Neural progenitor cell (in vitro differentiated cells): ENCODE measurements around the gene SULT1A3. TPM values are rescaled to one million over a fixed set of nuclear protein-coding genes. Genes with fewer than 3 reads are reported as not detected.

Source experiments
- DNase-seq: peaks from one replicate; pipeline ENCODE4 v3.0.0-alpha.2; 2016; ENCODE audit warnings: low spot score
- H2AFZ ChIP-seq: fragments of 200-600 bp; sonication (generic); replicated peaks from 2 replicates; pipeline ENCODE4 v1.6.1; 2016; ENCODE audit warnings: antibody characterized with exemption
- H3F3A ChIP-seq: fragments of 200-600 bp; sonication (generic); 2 replicates; pipeline ENCODE4 v1.6.1; 2016; ENCODE audit warnings: antibody characterized with exemption, low read depth
- H3K27ac ChIP-seq: fragments of 200-600 bp; sonication (generic); 2 replicates; pipeline ENCODE4 v1.5.1; 2016; ENCODE audit warnings: mild to moderate bottlenecking
- H3K27me3 ChIP-seq: fragments of 200-600 bp; sonication (generic); 2 replicates; pipeline ENCODE4 v1.6.1; 2016; ENCODE audit warnings: mild to moderate bottlenecking, moderate library complexity
- H3K36me3 ChIP-seq: fragments of 200-600 bp; sonication (generic); 2 replicates; pipeline ENCODE4 v1.5.1; 2016
- H3K4me1 ChIP-seq: fragments of 200-600 bp; sonication (generic); 2 replicates; pipeline ENCODE4 v1.6.1; 2016; ENCODE audit warnings: mixed run types
- H3K4me2 ChIP-seq: fragments of 200-600 bp; sonication (generic); 2 replicates; pipeline ENCODE4 v1.6.1; 2016
- H3K4me3 ChIP-seq: fragments of 200-600 bp; sonication (generic); 2 replicates; pipeline ENCODE4 v1.5.1; 2016
- H3K79me2 ChIP-seq: fragments of 200-600 bp; sonication (generic); 2 replicates; pipeline ENCODE4 v1.6.1; 2016; ENCODE audit warnings: low read depth
- H3K9ac ChIP-seq: fragments of 200-600 bp; sonication (generic); 2 replicates; pipeline ENCODE4 v1.6.1; 2016
- H3K9me3 ChIP-seq: fragments of 200-600 bp; sonication (generic); 2 replicates; pipeline ENCODE4 v1.5.1; 2016; ENCODE audit warnings: low read depth
- H4K20me1 ChIP-seq: fragments of 200-600 bp; sonication (generic); 2 replicates; pipeline ENCODE4 v1.6.1; 2016; ENCODE audit warnings: low read depth
- H3K27ac Mint-ChIP-seq: 3 replicates; pipeline ENCODE4 v1.8.0; 2021; ENCODE audit warnings: mixed read lengths
- H3K27me3 Mint-ChIP-seq: 2 replicates; pipeline ENCODE4 v1.8.0; 2022; ENCODE audit warnings: low read depth, mild to moderate bottlenecking, inconsistent platforms, moderate library complexity, mixed read lengths; ENCODE audit not compliant: insufficient read depth
- H3K36me3 Mint-ChIP-seq: 3 replicates; pipeline ENCODE4 v1.8.0; 2021; ENCODE audit warnings: mixed read lengths
- H3K4me1 Mint-ChIP-seq: 3 replicates; pipeline ENCODE4 v1.8.0; 2021; ENCODE audit warnings: mixed read lengths
- H3K4me3 Mint-ChIP-seq: 3 replicates; pipeline ENCODE4 v1.8.0; 2021; ENCODE audit warnings: mild to moderate bottlenecking, moderate library complexity, mixed read lengths
- H3K9me3 Mint-ChIP-seq: 3 replicates; pipeline ENCODE4 v1.8.0; 2020; ENCODE audit warnings: mixed read lengths
- EZH2 ChIP-seq: fragments of 200-600 bp; sonication (generic); IDR thresholded peaks from 2 replicates; pipeline ENCODE4 v1.6.1; 2017; ENCODE audit warnings: antibody characterized with exemption, mild to moderate bottlenecking, moderate library complexity
- EZH2phosphoT487 ChIP-seq: fragments of 200-600 bp; sonication (generic); IDR thresholded peaks from 2 replicates; pipeline ENCODE4 v1.6.1; 2017; ENCODE audit warnings: antibody characterized with exemption
- total RNA-seq: library from RNA; depleted of rRNA; stranded (reverse); fragments of >200 nt; gene quantifications from 2 replicates; pipeline ENCODE4 v1.2.3, GENCODE V29; 2015; ENCODE audit warnings: low replicate concordance
- TF ChIP-seq, protein P1 (sequence below): fragments of 200-600 bp; sonication (generic); IDR thresholded peaks from 2 replicates; pipeline ENCODE4 v1.5.1; 2017; ENCODE audit warnings: antibody characterized with exemption, mild to moderate bottlenecking

The SULT1A3 gene
- total RNA-seq, 1 donor from 2014 or later = 6.2 TPM

- Mint-ChIP-seq H3K4me1 (peaks cover 11% of the 10 kb centered on the region), H3K27me3 (peaks cover 8% of the 10 kb centered on the region), H3K36me3 (no peaks in the 10 kb centered on the region), H3K27ac (no peak overlapping the region), H3K9me3 (no peaks in the 10 kb centered on the region), H3K4me3 (peak overlapping the region; percentile 77)
- no peaks in the 10 kb centered on the region for H3K79me2 ChIP-seq
- peaks cover 2% of the 10 kb centered on the region for H3K4me1 ChIP-seq
- H3K4me3 ChIP-seq = no peak overlapping the region
- no peaks in the 10 kb centered on the region for H3K9me3 ChIP-seq
- H3K27me3 ChIP-seq = peaks cover 41% of the 10 kb centered on the region
- TF ChIP-seq EZH2 = no peak
- no peak overlapping the region for H2AFZ ChIP-seq
- H4K20me1 ChIP-seq = peaks cover 9% of the 10 kb centered on the region
- no peak overlapping the region for H3K27ac ChIP-seq
- no peak overlapping the region for H3K4me2 ChIP-seq
- H3K9ac ChIP-seq = no peak overlapping the region
- H3K36me3 ChIP-seq = no peaks in the 10 kb centered on the region
- H3F3A ChIP-seq = peaks cover 10% of the 10 kb centered on the region
- no peak for DNase-seq
These were observed 14.0 kb upstream of the SULT1A3 start for GRCh38 chr16:30184891-30185682.

- H3K27me3 Mint-ChIP-seq = peaks cover 8% of the 10 kb centered on the region
- no peaks in the 10 kb centered on the region for H3K36me3 Mint-ChIP-seq
- Histone ChIP-seq H3K9me3 (no peaks in the 10 kb centered on the region), H3K79me2 (no peaks in the 10 kb centered on the region), H2AFZ (no peak overlapping the region), H3F3A (peaks cover 10% of the 10 kb centered on the region), H3K36me3 (no peaks in the 10 kb centered on the region), H4K20me1 (peaks cover 9% of the 10 kb centered on the region), H3K27ac (no peak overlapping the region), H3K4me2 (no peak overlapping the region), H3K9ac (no peak overlapping the region), H3K4me3 (no peak overlapping the region), H3K4me1 (peaks cover 2% of the 10 kb centered on the region), H3K27me3 (peaks cover 35% of the 10 kb centered on the region)
- DNase-seq = no peak
- no peak overlapping the region for H3K4me3 Mint-ChIP-seq
- TF ChIP-seq, protein P1, sequence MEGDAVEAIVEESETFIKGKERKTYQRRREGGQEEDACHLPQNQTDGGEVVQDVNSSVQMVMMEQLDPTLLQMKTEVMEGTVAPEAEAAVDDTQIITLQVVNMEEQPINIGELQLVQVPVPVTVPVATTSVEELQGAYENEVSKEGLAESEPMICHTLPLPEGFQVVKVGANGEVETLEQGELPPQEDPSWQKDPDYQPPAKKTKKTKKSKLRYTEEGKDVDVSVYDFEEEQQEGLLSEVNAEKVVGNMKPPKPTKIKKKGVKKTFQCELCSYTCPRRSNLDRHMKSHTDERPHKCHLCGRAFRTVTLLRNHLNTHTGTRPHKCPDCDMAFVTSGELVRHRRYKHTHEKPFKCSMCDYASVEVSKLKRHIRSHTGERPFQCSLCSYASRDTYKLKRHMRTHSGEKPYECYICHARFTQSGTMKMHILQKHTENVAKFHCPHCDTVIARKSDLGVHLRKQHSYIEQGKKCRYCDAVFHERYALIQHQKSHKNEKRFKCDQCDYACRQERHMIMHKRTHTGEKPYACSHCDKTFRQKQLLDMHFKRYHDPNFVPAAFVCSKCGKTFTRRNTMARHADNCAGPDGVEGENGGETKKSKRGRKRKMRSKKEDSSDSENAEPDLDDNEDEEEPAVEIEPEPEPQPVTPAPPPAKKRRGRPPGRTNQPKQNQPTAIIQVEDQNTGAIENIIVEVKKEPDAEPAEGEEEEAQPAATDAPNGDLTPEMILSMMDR = no peak
- TF ChIP-seq EZH2 (no peak), EZH2phosphoT487 (no peak)
- no peaks in the 10 kb centered on the region for H3K9me3 Mint-ChIP-seq
- peaks cover 11% of the 10 kb centered on the region for H3K4me1 Mint-ChIP-seq
- no peak overlapping the region for H3K27ac Mint-ChIP-seq
These were observed 13.2 kb upstream of the SULT1A3 start for GRCh38 chr16:30185683-30186421.

DNA sequence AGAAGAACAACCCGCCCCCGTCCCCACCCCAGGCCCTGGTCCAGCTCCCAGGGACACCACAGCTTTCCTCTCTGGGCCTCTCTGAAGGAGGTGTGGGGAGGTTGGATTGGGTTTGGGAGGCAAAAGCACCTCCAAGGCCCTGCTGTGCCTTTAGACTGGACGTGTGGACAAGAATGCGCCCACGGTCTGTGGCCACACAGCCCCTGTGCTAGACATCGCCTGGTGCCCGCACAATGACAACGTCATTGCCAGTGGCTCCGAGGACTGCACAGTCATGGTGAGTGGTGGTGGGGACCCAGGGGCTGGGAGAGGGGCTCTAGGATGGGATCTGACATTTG lies 12.6 kb upstream of the SULT1A3 start:
- no peak for TF ChIP-seq EZH2phosphoT487
- TF ChIP-seq, protein P1 = no peak
- Histone ChIP-seq H3K4me2 (no peak overlapping the region), H3K9ac (no peak overlapping the region), H3K27ac (no peak overlapping the region), H3K4me1 (peaks cover 2% of the 10 kb centered on the region), H3F3A (peaks cover 10% of the 10 kb centered on the region), H3K36me3 (no peaks in the 10 kb centered on the region), H3K4me3 (no peak overlapping the region), H2AFZ (no peak overlapping the region), H4K20me1 (peaks cover 9% of the 10 kb centered on the region), H3K9me3 (no peaks in the 10 kb centered on the region), H3K79me2 (no peaks in the 10 kb centered on the region), H3K27me3 (peaks cover 29% of the 10 kb centered on the region)
- no peak overlapping the region for H3K4me3 Mint-ChIP-seq
- DNase-seq = no peak
- H3K27ac Mint-ChIP-seq = no peak overlapping the region
- no peaks in the 10 kb centered on the region for H3K36me3 Mint-ChIP-seq
- H3K9me3 Mint-ChIP-seq = no peaks in the 10 kb centered on the region
- peaks cover 11% of the 10 kb centered on the region for H3K4me1 Mint-ChIP-seq
- H3K27me3 Mint-ChIP-seq = peaks cover 8% of the 10 kb centered on the region
